SK-N-SH treated with all-trans-retinoic acid at 6 μM for 48 hours (cell line): ENCODE measurements around the gene QRICH2.

Source experiments
- ARNTL ChIP-seq: fragments of 450-650 bp; formaldehyde crosslinking; IDR thresholded peaks from 2 replicates; pipeline ENCODE4 v1.5.0; 2020; ENCODE audit warnings: low read depth, mild to moderate bottlenecking, moderate library complexity, borderline replicate concordance
- CSDC2 ChIP-seq: fragments of 250-450 bp; sonication (Bioruptor Pico); IDR thresholded peaks from 2 replicates; pipeline ENCODE4 v1.5.0; 2020; ENCODE audit warnings: mild to moderate bottlenecking, moderate library complexity
- ESRRG ChIP-seq: fragments of 250-450 bp; sonication (Bioruptor Pico); IDR thresholded peaks from 2 replicates; pipeline ENCODE4 v1.6.1; 2021; ENCODE audit warnings: mild to moderate bottlenecking
- RARB ChIP-seq: fragments of 250-450 bp; sonication (Bioruptor Pico); IDR thresholded peaks from 2 replicates; pipeline ENCODE4 v1.8.0; 2021; ENCODE audit warnings: mild to moderate bottlenecking, moderate library complexity
- SNAI2 ChIP-seq: fragments of 250-450 bp; sonication (Bioruptor Pico); IDR thresholded peaks from 2 replicates; pipeline ENCODE4 v1.5.0; 2020; ENCODE audit warnings: mild to moderate bottlenecking, moderate library complexity
- TCF4 ChIP-seq: fragments of 250-450 bp; sonication (Bioruptor Pico); IDR thresholded peaks from 2 replicates; pipeline ENCODE4 v1.8.0; 2021; ENCODE audit warnings: mild to moderate bottlenecking, moderate library complexity, borderline replicate concordance
- TOX ChIP-seq: fragments of 250-450 bp; sonication (Bioruptor Pico); IDR thresholded peaks from 2 replicates; pipeline ENCODE4 v1.8.0; 2021; ENCODE audit warnings: mild to moderate bottlenecking, moderate library complexity, borderline replicate concordance
- ZFP3 ChIP-seq: fragments of 250-450 bp; sonication (Bioruptor Pico); IDR thresholded peaks from 2 replicates; pipeline ENCODE4 v1.5.0; 2020; ENCODE audit warnings: mild to moderate bottlenecking, moderate library complexity
- ZFP30 ChIP-seq: fragments of 450-650 bp; formaldehyde crosslinking; IDR thresholded peaks from 2 replicates; pipeline ENCODE4 v1.5.0; 2022; ENCODE audit warnings: mild to moderate bottlenecking, moderate library complexity
- TF ChIP-seq, protein P1 (sequence below): fragments of 250-450 bp; sonication (Bioruptor Pico); IDR thresholded peaks from 2 replicates; pipeline ENCODE4 v1.8.0; 2020; ENCODE audit warnings: mild to moderate bottlenecking, moderate library complexity, borderline replicate concordance
- TF ChIP-seq, protein P2 (sequence below): fragments of 250-450 bp; sonication (Bioruptor Pico); IDR thresholded peaks from 2 replicates; pipeline ENCODE4 v1.5.1; 2021; ENCODE audit warnings: mild to moderate bottlenecking, moderate library complexity
- TF ChIP-seq, protein P3 (sequence below): fragments of 250-450 bp; sonication (Bioruptor Pico); IDR thresholded peaks from 2 replicates; pipeline ENCODE4 v1.5.1; 2020; ENCODE audit warnings: low read depth, mild to moderate bottlenecking, moderate library complexity
- TF ChIP-seq, protein P4 (sequence below): fragments of 250-450 bp; sonication (Bioruptor Pico); IDR thresholded peaks from 2 replicates; pipeline ENCODE4 v1.5.0; 2020; ENCODE audit warnings: mild to moderate bottlenecking, moderate library complexity

DNA sequence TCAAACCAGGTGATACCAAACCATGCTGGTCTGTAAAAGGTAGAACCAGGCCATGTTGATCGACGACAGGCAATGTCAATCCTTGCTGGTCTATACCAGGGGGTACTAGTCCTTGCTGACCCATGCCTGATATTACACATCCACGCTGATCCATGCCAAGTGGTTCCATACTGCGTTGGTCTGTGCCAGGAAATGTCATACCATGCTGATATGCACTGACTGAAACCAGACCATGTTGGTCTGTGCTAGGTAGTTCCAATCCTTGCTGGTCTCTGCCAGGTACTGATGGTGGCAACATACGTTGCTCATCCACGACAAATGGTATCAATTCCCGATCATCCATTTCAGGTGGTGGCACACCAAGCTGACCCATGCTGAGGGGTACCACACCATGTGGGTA lies 15.0 kb downstream of the QRICH2 start:
- TF ChIP-seq TCF4 (CRISPR knock-in tag), result no peak
- TF ChIP-seq ZFP30 (CRISPR knock-in tag), result no peak
- TF ChIP-seq, protein P1, sequence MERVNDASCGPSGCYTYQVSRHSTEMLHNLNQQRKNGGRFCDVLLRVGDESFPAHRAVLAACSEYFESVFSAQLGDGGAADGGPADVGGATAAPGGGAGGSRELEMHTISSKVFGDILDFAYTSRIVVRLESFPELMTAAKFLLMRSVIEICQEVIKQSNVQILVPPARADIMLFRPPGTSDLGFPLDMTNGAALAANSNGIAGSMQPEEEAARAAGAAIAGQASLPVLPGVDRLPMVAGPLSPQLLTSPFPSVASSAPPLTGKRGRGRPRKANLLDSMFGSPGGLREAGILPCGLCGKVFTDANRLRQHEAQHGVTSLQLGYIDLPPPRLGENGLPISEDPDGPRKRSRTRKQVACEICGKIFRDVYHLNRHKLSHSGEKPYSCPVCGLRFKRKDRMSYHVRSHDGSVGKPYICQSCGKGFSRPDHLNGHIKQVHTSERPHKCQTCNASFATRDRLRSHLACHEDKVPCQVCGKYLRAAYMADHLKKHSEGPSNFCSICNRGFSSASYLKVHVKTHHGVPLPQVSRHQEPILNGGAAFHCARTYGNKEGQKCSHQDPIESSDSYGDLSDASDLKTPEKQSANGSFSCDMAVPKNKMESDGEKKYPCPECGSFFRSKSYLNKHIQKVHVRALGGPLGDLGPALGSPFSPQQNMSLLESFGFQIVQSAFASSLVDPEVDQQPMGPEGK (CRISPR knock-in tag), result no peak
- TF ChIP-seq ESRRG, result no peak
- no peak for TF ChIP-seq ARNTL (CRISPR knock-in tag)
- TF ChIP-seq, protein P2, sequence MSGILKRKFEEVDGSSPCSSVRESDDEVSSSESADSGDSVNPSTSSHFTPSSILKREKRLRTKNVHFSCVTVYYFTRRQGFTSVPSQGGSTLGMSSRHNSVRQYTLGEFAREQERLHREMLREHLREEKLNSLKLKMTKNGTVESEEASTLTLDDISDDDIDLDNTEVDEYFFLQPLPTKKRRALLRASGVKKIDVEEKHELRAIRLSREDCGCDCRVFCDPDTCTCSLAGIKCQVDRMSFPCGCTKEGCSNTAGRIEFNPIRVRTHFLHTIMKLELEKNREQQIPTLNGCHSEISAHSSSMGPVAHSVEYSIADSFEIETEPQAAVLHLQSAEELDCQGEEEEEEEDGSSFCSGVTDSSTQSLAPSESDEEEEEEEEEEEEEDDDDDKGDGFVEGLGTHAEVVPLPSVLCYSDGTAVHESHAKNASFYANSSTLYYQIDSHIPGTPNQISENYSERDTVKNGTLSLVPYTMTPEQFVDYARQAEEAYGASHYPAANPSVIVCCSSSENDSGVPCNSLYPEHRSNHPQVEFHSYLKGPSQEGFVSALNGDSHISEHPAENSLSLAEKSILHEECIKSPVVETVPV, result no peak
- TF ChIP-seq SNAI2 (CRISPR knock-in tag), result no peak
- no peak for TF ChIP-seq TOX (CRISPR knock-in tag)
- TF ChIP-seq, protein P3, sequence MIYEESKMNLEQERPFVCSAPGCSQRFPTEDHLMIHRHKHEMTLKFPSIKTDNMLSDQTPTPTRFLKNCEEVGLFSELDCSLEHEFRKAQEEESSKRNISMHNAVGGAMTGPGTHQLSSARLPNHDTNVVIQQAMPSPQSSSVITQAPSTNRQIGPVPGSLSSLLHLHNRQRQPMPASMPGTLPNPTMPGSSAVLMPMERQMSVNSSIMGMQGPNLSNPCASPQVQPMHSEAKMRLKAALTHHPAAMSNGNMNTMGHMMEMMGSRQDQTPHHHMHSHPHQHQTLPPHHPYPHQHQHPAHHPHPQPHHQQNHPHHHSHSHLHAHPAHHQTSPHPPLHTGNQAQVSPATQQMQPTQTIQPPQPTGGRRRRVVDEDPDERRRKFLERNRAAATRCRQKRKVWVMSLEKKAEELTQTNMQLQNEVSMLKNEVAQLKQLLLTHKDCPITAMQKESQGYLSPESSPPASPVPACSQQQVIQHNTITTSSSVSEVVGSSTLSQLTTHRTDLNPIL (CRISPR knock-in tag), result no peak
- no peak for TF ChIP-seq CSDC2 (CRISPR knock-in tag)
- no peak for TF ChIP-seq RARB
- no peak for TF ChIP-seq ZFP3
- TF ChIP-seq, protein P4, sequence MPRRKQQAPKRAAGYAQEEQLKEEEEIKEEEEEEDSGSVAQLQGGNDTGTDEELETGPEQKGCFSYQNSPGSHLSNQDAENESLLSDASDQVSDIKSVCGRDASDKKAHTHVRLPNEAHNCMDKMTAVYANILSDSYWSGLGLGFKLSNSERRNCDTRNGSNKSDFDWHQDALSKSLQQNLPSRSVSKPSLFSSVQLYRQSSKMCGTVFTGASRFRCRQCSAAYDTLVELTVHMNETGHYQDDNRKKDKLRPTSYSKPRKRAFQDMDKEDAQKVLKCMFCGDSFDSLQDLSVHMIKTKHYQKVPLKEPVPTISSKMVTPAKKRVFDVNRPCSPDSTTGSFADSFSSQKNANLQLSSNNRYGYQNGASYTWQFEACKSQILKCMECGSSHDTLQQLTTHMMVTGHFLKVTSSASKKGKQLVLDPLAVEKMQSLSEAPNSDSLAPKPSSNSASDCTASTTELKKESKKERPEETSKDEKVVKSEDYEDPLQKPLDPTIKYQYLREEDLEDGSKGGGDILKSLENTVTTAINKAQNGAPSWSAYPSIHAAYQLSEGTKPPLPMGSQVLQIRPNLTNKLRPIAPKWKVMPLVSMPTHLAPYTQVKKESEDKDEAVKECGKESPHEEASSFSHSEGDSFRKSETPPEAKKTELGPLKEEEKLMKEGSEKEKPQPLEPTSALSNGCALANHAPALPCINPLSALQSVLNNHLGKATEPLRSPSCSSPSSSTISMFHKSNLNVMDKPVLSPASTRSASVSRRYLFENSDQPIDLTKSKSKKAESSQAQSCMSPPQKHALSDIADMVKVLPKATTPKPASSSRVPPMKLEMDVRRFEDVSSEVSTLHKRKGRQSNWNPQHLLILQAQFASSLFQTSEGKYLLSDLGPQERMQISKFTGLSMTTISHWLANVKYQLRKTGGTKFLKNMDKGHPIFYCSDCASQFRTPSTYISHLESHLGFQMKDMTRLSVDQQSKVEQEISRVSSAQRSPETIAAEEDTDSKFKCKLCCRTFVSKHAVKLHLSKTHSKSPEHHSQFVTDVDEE, result no peak
